Nephron progenitor cell (in vitro differentiated cells): ENCODE data around the gene PAK2.
"Not testable (repeated sequence)": the region's sequence is repeated elsewhere in the genome, so short reads cannot be mapped to it uniquely, and the experiment has no call there.

Experiments used
- DNase-seq: peaks from one replicate; pipeline ENCODE4 v3.0.0; 2021
- H3K27ac Mint-ChIP-seq: 2 replicates; pipeline ENCODE4 v1.8.0; 2021; ENCODE audit warnings: mild to moderate bottlenecking, moderate library complexity, mixed read lengths
- H3K27me3 Mint-ChIP-seq: 2 replicates; pipeline ENCODE4 v1.8.0; 2021; ENCODE audit warnings: mild to moderate bottlenecking, low read depth, mixed read lengths; ENCODE audit not compliant: poor library complexity
- H3K36me3 Mint-ChIP-seq: 2 replicates; pipeline ENCODE4 v1.8.0; 2021; ENCODE audit warnings: low read depth, mixed read lengths
- H3K4me1 Mint-ChIP-seq: 2 replicates; pipeline ENCODE4 v1.8.0; 2021; ENCODE audit warnings: mixed read lengths
- H3K4me3 Mint-ChIP-seq: 2 replicates; pipeline ENCODE4 v1.8.0; 2021; ENCODE audit warnings: mild to moderate bottlenecking, moderate library complexity, mixed read lengths
- H3K9me3 Mint-ChIP-seq: 2 replicates; pipeline ENCODE4 v1.8.0; 2021; ENCODE audit warnings: mild to moderate bottlenecking, moderate library complexity, mixed read lengths
- TF ChIP-seq, protein P1 (sequence below): fragments of 200-600 bp; sonication (generic); IDR thresholded peaks from 2 replicates; pipeline ENCODE4 v1.5.0; 2021; ENCODE audit warnings: antibody characterized with exemption

PAK2 gene

DNA sequence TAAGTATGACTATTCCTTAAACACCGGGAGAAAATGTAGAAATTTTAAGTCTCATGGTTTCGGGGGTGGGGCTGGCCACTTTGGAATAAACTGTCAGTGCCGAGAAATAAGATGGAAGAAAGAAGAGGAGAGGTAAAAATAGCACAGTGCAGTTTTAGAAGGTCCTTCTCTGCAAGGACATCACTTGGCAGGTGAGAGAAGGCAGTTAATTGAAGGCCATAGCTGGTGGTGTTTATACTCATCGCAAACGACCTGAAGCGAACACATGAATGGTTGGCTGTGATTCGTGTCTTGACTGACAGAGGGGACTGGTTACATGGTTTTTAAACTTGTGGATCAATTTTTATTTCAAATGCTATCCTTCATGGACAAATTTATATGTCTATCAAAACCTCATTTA lies 73.2 kb downstream of the PAK2 start:
- TF ChIP-seq, protein P1, sequence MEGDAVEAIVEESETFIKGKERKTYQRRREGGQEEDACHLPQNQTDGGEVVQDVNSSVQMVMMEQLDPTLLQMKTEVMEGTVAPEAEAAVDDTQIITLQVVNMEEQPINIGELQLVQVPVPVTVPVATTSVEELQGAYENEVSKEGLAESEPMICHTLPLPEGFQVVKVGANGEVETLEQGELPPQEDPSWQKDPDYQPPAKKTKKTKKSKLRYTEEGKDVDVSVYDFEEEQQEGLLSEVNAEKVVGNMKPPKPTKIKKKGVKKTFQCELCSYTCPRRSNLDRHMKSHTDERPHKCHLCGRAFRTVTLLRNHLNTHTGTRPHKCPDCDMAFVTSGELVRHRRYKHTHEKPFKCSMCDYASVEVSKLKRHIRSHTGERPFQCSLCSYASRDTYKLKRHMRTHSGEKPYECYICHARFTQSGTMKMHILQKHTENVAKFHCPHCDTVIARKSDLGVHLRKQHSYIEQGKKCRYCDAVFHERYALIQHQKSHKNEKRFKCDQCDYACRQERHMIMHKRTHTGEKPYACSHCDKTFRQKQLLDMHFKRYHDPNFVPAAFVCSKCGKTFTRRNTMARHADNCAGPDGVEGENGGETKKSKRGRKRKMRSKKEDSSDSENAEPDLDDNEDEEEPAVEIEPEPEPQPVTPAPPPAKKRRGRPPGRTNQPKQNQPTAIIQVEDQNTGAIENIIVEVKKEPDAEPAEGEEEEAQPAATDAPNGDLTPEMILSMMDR = no peak
- Mint-ChIP-seq H3K4me1 (no peaks in the 10 kb centered on the region), H3K27ac (no peak overlapping the region), H3K9me3 (peaks cover 4% of the 10 kb centered on the region), H3K36me3 (peaks cover 67% of the 10 kb centered on the region), H3K27me3 (no peaks in the 10 kb centered on the region), H3K4me3 (no peak overlapping the region)
- DNase-seq = no peak

DNA sequence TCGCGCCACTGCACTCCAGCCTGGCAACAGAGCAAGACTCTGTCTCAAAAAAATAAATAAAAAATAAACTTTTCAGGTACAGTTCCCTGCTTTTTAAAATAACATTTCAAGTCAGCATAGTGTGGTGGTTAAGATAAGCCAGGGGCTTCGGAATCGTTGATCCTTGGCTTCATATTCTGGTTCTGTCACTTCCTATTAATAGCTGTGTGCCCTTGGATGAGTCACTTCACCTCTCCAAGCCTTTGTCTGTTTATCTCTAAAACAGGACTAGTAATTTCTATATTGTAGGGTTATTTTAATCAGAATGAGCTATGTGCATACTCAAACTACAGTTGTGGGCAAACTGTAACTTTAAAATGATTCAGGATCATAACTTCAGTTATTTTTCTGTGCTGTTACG lies 74.2 kb downstream of the PAK2 start:
- DNase-seq = no peak
- Mint-ChIP-seq H3K27ac (no peak overlapping the region), H3K4me3 (no peak overlapping the region), H3K4me1 (no peaks in the 10 kb centered on the region), H3K9me3 (peaks cover 4% of the 10 kb centered on the region), H3K27me3 (no peaks in the 10 kb centered on the region), H3K36me3 (peaks cover 70% of the 10 kb centered on the region)
- TF ChIP-seq, protein P1 = no peak

DNA sequence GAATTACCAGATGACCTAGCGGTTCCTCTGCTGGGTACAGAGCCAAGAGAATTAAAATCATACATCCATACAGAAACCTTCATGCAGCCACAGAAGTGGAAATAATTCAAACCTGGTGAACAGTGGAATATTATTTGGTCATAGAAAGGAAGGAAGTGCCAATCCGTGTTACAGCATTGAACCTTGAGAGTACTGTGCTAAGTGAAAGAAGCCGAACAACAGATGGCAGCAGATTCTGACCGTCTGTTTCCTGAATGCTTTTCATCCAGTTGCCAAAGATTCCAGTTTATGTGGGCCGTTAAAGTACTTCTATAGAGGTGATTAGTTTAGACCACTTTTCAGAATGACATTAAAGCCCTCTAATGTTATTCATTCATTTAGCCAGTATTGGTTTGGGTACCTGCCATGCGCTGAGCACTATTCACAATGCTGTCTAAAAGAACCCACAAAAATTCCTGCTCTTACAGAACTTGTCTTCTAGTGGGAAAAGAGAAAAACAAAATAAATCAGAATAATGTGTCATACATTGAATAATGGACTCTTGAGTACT lies 82.2 kb downstream of the PAK2 start:
- DNase-seq = no peak
- Mint-ChIP-seq H3K27me3 (peaks cover 3% of the 10 kb centered on the region), H3K4me1 (no peaks in the 10 kb centered on the region), H3K9me3 (no peaks in the 10 kb centered on the region), H3K4me3 (no peak overlapping the region), H3K27ac (no peak overlapping the region), H3K36me3 (peaks cover 76% of the 10 kb centered on the region)
- TF ChIP-seq, protein P1 = no peak

DNA sequence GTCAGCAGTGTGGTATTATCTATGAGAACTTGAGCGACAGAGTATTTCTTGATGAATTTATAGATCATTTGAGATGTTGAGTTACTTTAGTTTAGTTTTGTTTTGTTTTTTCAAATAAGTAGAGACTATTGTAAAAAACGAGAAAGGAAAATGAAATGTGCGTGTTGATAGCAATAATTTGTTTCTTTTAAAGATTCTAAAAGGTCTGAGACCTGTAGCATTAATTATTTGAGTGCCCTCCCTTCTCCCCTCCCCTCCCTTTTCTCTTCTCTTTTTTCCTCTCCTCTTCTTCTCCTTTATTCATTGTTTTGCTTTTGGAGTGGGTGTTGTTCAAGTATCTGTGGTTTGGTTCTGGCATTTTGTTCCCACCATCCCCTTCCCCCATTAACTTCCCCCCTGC lies 90.0 kb downstream of the PAK2 start:
- peaks cover 46% of the 10 kb centered on the region for H3K36me3 Mint-ChIP-seq
- not testable (repeated sequence) for DNase-seq, H3K9me3 Mint-ChIP-seq, H3K4me1 Mint-ChIP-seq, H3K4me3 Mint-ChIP-seq, H3K27me3 Mint-ChIP-seq
- peak overlapping the region; percentile 72 for H3K27ac Mint-ChIP-seq

DNA sequence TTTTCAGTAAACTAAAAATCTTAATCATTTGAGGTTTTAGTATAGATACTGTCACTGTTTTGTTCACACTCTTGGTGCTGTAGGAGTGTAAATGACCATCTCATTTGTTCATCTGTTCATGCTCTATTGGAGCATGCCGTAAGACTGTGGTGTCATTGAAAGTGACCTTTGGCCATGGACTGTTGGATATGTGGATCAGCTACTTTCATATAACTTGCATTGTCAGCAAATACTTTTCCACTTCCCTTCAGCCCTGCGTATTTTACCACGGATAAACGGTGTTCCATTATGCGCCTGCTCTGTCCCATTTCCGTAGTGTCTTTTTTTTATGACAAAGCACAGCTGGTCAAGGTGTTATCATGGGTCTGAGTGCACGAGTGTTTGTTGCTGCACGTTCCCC lies 95.4 kb downstream of the PAK2 start:
- no peak overlapping the region for H3K4me3 Mint-ChIP-seq
- peaks cover 6% of the 10 kb centered on the region for H3K9me3 Mint-ChIP-seq
- no peak overlapping the region for H3K27ac Mint-ChIP-seq
- H3K36me3 Mint-ChIP-seq = peaks cover 32% of the 10 kb centered on the region
- no peak for DNase-seq
- TF ChIP-seq, protein P1 = no peak
- no peaks in the 10 kb centered on the region for H3K27me3 Mint-ChIP-seq
- peaks cover 8% of the 10 kb centered on the region for H3K4me1 Mint-ChIP-seq

DNA sequence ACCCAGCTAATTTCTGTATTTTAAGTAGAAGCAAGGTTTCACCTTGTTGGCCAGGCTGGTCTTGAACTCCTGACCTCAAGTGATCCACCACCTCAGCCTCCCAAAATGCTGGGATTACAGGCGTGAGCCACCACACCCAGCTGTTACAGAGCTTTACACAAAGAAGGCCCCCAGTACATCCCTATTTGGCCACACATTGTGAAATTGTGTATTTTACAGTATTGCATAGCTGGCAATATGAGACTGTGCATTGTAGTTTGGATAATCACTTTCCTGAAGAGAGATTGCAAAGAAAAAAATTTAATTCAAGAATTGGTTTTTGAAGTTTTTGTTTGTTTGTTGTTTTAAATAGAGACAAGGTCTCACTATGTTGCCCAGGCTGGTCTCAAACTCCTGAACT lies 97.0 kb downstream of the PAK2 start:
- peaks cover 28% of the 10 kb centered on the region for H3K36me3 Mint-ChIP-seq
- H3K9me3 Mint-ChIP-seq, H3K27ac Mint-ChIP-seq, H3K4me3 Mint-ChIP-seq, DNase-seq, H3K4me1 Mint-ChIP-seq, H3K27me3 Mint-ChIP-seq: not testable (repeated sequence)

DNA sequence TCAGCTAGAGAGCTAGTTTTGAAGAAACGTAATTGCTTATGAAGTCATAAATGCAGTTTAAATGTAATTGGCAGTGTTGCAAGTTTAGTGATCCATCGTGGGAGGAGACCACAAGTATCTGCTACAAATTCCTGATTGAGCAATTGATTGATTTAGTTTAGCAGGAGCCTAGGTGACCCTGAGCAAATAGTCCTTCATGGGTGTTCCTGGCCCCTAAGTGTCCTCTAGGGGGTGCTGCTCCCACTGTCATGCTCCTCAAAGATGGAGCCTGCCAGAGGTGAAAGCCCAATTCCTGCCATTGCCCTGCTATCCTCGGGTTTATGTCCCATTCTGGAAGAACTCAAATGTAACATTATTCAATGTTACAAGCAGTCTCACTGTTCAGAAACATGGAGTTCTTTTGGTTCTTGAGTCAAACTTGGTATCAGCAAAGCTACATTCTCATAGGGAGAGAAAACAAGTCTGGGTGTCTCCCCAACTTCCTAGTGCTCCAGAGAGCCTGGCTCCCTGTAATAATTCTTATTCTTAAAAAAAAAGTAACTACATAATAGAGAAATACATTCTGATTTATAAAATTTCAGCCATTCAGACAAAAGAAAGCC lies 98.3 kb downstream of the PAK2 start:
- Mint-ChIP-seq H3K27me3 (no peaks in the 10 kb centered on the region), H3K4me3 (no peak overlapping the region), H3K4me1 (peaks cover 8% of the 10 kb centered on the region), H3K36me3 (peaks cover 20% of the 10 kb centered on the region), H3K9me3 (peaks cover 6% of the 10 kb centered on the region), H3K27ac (no peak overlapping the region)
- DNase-seq = peak; percentile 50
- TF ChIP-seq, protein P1 = peak; percentile 60

DNA sequence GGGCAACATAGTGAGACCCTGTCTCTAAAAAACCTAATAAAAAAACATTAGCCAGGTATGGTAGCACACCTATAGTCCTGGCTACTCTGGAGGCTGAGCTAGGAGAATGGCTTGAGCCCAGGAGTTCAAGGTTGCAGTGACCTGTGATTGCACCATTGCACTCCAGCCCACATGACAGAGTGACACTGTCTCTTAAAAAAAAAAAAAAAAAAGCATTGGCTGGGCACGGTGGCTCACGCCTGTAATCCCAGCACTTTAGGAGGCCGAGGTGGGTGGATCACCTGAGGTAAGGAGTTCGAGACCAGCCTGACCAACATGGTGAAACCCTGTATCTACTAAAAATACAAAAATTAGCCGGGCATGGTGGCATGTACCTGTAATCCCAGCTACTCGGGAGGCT lies 99.7 kb downstream of the PAK2 start:
- H3K27ac Mint-ChIP-seq, H3K4me3 Mint-ChIP-seq, H3K9me3 Mint-ChIP-seq, H3K27me3 Mint-ChIP-seq, H3K4me1 Mint-ChIP-seq, DNase-seq: not testable (repeated sequence)
- H3K36me3 Mint-ChIP-seq = peaks cover 16% of the 10 kb centered on the region
